Activated CD4-positive, CD25-positive, alpha-beta regulatory T cell treated with anti-CD3 and anti-CD28 coated beads, Interleukin-2, amount 50 U/mL, for 72 hours (primary cell): ENCODE results near the gene TUBB2A.
"Not testable (repeated sequence)": the region's sequence is repeated elsewhere in the genome, so short reads cannot be mapped to it uniquely, and the experiment has no call there.

Experiments
- DNase-seq: peaks from one replicate; pipeline ENCODE4 v3.0.0; 2021

The TUBB2A gene

DNA sequence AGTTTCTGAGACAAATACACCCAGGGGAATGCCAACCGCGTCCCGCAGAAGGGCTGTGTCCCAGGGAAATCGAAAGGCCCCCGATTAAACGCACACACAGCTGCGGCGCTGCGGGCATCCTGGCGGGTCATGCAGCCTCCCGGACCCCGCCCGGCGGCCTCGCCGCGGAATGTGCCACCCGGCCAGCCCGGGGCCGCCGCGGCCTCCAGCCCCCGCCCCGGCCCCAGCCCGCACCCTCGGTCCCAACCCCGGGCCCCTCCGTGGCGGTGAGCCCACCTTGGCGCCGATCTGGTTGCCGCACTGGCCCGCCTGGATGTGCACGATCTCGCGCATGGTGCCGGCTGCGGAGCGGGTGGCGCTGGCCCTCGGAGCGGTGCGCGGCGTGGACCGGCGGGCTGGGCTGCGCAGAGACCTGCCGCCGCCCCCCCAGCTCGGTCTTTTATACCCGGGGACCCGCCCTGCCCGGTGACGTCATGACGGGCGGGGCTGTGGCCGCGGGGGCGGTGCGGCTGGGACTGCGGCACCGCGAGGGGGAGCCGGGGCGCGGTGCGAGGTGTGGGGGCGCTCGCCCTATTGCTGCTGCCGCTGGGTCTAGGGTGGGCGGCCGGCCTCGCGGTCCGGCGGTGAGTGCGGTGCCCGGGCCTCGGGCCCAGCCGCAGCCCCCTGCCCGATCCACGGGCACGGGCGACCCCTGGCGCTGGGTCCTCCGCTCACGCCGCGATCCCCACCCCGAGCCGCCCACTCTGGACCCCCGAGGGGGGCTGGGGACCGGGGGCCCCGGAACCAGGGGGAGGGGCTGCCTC is at the start of gene TUBB2A:
Gene TUBB2A (minus strand): TSS at position 414 of the 803 bp plus-strand sequence. CDS start 81 bp downstream, at position 333.
- DNase-seq: peak; percentile 84

DNA sequence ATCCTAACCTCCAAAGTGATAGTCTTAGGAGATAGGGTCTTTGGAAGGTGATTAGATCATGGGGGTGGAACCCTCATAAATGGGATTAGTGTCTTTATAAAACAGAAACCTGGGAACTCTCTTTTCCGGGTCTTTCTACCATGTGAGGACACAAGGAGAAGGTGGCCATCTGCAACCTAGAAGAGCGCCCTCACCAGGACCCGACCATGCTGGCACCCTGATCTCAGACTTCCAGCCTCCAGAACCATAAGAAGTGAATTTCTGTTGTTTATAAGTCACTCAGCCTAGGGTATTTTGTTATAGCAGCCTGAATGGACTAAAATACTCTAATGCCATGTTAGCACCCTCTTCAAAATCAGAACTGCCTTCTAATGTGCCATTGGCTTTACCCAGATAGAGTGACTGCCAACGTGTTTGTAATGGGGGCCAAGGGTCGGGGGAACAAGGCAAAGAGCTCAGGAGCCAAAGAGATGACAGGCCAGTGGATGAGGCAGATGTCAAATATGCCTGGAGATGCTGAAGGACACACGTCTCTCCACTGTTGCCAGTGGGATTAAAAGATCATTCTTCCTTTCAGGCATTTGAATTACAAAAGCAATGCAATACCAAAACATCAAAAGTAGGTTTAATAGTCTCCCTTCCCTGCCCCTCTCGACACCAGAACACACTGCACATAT is 49.1 kb upstream of the TUBB2A start:
- DNase-seq: no peak

DNA sequence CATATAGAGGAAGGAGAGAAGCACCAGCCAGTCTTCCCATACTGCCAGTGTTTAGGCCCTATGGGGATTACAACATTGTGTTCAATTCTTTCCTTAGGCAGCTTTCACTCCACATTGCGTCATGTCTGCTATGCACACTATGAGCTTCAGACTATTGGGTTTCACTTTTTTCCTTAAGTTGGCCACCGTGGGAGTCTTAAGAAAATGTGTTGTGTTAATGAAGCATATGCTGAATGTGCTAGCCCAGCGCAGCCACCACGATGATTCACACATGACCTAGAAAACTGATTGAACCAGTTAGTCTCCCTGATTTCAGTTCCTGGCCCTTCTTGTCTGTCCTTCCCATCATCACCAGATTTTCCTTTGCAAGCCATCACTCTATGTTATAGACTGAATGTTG is 48.6 kb upstream of the TUBB2A start:
- no peak for DNase-seq

DNA sequence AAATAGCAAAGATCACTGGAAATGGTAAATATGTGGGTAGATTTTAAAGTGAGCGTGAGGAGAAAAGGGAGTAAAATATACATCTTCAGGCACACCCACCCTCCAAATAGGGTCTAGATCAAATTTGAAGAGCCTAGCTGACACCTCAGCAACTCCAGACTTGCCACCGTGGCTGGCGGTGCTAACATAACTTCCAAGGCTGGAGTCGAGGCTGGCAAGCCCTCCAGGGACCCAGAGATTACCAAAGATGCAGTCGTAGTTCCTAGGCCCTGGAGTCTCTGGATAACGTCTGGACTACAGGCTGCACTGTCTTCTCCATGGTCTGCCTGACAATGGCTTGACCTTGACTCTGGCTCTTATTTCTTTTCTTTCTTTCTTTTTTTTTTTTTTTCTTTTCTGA is 47.6 kb upstream of the TUBB2A start:
- no peak for DNase-seq

DNA sequence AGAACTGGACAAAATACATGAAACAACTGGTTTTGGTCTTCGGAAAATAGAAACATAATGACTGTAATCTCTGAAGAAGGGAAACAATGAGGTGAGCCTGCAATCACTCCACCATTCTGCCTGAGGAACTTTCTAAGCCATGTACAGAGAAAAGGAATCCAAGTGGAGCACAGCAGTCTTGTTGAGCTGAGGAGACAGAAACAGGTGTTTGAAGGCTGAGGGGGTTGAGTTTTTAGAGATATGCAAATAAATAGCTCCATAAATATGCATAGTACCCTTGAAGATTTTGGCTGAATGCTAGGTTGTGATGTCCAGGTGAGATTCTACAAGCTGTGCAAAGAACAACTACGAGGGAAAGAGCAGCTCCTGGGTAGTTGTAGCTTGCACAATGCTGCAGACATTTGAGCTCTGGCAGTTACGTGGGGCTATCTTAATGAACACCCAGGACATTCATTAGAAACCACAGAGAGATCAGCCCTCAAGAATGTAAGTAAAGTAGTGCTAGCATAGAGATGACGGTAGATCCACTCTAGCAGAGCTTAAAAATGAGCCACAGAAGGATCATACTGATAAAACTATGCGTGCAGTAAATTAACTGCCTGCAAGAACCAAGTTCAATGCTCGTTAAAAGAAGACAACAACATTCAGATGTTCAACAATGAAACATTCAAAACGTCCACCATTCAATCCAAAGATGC is 45.8 kb upstream of the TUBB2A start:
- DNase-seq: no peak

DNA sequence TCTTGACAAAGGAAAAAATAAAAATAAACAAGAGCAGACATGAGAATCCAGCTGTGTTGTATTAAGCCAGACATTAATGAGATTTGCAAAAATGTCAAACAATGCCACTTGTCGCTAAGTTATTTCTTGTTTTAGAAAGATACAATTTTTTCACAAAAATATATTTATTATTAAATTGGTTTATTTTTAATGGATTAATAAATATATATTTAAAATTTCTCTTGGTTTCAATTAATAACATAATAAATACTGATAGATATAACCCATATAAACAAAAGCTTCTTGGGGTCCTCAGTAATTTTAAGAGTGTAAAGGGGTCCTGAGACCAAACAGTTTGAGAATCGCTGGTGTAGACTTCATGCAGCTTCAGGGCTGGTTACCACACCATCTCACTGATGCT is 44.0 kb upstream of the TUBB2A start:
- DNase-seq: no peak

DNA sequence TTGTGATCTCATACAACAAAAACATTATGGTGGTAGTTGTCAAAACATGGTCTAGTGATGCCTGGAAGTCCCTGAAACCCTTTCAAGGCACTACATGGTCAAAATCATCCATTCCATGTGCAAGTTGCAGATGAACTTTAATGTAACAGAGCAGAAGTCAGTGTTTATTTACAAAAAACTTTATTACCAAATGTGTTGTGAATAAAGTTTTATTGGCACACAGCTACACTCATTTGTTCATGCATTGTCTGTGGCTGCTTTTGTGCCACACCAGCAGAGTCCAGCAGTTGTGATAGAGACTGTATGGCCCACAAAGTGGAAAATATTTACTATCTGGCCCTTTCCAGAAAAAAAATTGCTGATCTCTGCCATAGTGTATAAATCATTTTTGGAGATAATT is 43.3 kb upstream of the TUBB2A start:
- no peak for DNase-seq

DNA sequence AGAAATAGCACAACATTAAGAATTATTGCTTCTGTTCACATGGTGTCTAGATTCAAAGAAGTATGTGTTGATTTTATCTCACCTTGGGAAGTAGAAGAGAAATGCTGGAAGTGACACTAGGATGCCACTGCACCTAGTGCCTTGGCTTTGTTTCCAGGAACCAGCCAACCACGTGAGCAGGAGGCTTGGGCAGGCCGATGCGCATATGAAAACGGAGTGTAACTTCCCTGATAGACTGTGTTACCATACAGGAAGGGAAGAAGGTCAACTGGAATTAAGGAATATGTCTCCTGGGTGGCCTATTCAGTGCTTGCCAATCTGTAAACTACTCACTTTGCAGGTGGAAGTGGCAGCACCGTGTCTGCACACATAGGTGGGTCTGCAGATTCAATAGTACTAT is 42.0 kb upstream of the TUBB2A start:
- DNase-seq: no peak

DNA sequence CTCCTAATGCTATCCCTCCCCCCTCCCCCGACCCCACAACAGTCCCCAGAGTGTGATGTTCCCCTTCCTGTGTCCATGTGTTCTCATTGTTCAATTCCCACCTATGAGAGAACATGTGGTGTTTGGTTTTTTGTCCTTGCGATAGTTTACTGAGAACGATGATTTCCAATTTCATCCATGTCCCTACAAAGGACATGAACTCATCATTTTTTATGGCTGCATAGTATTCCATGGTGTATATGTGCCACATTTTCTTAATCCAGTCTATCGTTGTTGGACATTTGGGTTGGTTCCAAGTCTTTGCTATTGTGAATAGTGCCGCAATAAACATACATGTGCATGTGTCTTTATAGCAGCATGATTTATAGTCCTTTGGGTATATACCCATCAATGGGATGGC is 40.4 kb upstream of the TUBB2A start:
- not testable (repeated sequence) for DNase-seq

DNA sequence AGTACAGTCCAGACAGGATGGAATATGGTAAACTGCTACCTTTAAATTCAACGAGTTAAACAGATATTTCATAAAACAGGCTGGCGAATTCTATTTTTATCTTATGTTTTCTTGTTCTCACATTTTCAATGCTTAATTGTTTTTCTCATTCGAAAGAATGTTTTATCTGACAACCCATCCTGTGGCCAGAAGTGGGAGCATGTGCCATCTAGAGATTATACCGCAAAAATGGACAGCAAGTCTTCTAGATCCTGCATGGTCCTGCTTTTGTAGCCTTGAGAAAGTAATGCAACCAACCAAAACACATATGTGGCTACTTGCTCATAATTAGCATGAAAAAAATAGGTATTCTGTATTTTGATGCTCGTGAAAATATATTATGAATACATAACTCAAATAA is 39.4 kb upstream of the TUBB2A start:
- DNase-seq: no peak

DNA sequence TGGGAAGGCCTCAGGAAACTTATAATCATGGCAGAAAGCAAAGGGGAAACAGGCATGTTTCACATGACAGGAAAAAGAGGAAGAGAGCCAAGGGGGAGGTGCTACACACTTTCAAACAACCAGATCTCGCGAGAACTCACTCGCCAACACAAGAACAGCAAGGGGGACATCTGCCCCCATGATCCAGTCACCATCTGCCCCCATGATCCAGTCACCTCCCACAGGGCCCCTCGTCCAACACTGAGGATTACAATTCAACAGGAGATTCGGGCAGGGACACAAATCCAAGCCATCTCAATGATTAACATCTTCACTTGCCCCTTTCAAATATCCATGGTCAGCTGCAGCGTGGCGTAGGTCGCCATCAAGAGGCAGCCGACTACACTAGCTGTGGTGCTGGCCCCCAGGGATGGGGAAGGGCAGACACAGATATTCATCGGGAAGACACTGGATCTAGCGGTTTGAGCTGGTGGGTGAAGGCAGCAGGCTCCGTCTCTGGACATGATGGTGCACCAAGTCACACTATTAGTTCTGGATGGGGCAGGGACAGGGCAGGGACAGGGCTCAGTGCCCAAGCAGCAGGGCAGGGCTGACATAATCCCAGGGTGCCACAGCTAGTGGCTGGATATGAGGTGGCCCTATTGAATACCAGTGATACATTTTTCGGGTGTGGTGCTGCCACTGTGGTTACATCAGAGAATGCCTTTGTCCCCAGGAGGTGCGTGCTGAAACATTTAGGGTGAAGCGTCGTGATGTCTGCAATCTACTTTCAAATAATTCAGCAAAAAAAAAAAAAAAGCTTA is 38.6 kb upstream of the TUBB2A start:
- DNase-seq: no peak

DNA sequence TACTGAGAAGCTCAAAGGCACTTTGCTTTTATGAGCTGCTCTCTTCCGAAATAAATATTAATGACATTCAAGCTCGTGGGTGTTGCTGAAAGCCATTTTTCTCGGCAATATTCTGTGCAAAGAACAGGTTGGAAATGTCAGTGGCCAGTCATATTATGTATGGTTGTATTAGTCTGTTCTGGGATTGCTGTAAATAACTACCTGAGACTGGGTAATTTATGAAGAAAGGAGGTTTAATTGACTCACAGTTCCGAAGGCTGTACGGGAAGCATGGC is 38.0 kb upstream of the TUBB2A start:
- no peak for DNase-seq

DNA sequence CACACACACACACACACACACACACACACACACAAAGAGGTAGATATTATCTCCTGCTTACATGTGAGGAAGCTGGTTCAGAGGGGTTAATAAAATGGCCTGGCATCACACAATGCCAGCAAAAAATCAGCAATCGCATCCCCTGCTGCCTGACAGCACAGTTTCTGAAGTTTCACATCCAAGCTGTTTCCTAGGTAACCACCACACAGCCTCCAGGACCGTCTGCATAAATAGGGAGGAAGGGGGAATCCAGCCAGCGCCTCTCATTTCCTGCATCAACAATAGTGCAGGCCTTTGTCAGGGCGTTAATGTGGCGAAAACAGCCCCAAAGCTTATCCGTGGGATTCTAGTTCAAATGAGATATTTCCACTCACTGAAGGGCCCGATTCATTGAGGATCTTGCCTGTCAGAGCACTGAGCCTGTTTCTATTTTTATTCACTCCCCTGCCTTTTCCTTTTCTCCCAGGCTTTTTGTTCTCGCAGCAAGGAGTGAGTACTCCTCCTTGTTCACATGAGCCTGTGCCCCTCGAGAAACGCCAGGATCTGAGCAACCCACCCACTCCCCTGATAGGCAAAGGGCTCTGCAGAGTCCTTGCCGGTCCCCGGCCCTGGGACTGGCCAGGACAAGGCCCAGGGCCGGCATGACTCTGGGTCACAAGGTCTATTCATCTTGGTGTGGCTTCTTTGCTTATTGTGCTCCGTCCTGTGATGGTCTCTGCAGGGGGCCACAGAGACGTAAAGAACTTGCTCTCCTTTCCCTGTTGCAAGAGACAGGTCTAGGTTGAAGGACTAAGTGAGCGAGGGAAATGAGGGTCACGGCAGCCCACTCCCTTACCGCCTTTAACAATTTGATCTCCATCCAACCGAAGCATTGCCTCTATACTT is 37.4 kb upstream of the TUBB2A start:
- no peak for DNase-seq

DNA sequence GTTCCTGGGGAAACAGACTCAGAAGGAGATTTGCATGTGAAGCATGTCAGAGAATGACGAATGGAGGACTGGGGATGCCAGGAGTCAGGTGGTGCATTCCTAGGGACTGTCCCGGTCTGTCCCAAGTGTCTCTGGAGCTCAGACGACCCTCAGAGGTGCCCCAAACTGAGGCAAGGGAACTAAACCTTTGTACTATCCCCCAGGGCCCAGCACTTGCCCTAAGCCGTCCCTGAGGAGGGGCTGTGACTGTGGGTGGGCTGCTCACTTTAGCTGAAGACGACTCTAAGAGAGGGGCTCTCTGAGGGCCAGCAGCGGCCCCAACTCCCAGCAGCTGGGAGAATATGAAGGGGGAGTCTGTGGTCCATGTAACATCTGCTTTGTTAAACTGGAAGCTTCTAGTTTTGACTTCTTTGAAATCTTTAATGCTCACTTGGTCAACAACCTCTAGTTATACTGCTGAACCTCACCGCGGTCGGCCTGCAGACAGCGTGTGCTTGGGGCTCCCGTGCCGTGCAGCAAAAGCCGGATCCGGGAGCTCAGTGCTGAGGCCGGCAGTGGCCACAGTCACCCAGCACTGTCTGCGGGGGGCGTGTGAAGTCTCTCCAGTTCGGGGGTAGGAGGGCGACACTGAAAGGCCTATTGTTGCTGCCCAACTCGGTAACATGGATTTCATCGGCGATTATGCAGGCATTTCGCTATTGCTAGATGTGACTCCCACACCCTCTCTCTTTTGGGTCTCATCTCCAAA is 35.9 kb upstream of the TUBB2A start:
- no peak for DNase-seq

DNA sequence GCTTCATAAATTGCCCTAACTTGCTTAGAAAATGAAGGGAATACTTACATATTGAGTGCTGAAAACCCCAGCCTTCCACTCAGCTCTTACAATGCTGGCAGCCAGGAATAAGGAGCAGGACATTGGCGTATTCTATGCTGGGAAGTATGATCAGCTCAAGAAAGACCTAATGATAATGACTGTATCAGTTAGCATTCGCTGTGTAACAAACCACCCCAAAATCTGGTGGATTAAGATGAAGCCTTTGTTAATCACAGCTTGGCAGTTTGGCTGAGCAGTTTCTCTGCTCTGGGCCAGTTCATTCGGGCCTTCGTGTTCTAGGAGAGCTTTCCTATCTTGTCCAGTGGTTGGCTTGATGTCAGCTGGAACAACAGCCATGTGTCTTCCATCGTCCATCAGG is 33.4 kb upstream of the TUBB2A start:
- DNase-seq: no peak

DNA sequence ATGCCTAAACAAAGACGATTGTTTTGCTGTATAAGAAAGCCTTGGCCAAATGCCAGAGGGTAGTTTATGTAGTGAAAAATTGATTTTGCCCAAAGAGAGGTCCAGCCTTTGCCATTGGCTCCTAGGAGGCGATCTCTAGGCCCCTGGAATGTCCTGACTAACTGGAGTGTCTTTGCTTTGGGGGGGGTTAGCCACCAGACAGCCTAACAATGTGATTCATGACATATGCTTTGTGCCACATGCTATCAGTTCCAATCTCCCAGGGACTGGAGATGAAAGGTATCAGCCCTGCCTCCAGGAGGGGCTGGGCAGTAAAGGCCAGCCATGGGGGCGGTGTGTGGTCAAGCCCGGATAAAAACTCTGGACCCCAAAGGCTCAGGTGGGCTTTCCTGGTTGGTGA is 32.7 kb upstream of the TUBB2A start:
- no peak for DNase-seq

DNA sequence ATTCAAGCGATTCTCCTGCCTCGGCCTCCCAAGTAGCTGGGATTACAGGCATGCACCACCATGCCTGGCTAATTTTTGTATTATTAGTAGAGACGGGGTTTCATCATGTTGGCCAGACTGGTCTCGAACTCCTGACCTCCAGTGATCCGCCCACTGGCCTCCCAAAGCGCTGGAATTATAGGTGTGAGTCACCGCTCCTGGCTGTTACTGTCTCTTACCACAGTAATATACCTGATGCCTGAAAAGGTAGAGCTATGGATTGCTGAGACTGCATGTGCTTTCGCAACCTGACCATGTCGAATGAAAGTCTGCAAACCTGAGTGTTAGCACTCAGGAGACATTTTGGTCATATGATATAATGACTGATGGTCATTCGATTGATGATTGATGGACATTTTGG is 31.8 kb upstream of the TUBB2A start:
- DNase-seq: not testable (repeated sequence)

DNA sequence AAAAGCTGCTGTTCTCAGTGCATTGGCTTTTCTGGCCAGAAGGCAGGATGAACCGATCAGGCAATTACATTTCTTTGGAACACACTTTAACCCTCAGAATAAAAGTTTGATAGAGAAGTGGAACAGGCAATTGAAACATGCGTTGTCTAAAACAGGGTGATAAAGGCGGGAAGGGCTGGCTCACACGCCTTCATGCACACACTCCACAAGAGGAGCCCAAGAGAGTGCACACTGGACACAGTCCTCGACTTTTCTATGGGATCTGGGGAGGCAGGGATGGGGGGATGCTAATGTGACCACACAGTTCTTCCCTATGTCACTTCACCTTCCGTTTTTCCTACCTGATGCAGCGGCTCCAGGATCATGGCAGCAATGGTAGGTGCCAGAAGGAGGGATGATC is 30.9 kb upstream of the TUBB2A start:
- no peak for DNase-seq

DNA sequence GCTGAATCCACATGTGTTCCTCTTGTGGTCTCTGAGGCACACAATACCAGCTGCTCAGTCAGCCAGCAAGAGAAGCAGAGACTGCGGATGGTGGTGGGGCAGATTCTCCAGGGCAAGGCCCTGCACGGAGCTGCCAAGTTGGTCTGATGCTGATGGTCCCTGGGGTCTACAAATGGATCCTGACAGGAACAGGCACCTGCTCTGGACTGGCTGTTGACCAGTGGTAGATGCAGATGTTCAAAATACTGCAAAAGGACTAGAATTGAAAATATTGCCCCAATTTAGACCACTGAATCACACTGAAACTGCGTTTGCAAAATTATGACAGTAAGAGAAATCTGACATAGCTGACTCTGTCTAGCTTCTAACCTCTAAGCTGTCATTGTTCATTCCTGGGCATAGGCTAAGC is 29.6 kb upstream of the TUBB2A start:
- no peak for DNase-seq

DNA sequence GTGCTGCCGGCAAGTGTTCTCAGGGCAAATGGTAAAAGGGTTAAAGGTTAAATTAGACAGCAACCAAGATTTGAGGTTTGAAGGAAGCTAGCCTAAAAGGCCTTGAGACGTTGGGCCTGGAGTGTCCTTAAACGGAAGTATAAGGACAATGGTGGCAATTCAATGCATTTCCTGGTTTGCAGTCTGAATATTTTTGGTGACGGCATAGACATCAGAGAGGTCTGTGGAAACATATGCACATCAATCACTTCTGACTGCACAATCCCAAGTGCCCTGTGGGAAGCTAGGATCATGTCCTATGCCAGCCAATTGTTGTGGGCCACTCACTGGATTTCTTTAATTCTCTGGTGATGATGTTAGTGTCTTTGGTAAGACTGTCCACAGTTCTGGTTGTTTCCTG is 25.7 kb upstream of the TUBB2A start:
- DNase-seq: no peak

DNA sequence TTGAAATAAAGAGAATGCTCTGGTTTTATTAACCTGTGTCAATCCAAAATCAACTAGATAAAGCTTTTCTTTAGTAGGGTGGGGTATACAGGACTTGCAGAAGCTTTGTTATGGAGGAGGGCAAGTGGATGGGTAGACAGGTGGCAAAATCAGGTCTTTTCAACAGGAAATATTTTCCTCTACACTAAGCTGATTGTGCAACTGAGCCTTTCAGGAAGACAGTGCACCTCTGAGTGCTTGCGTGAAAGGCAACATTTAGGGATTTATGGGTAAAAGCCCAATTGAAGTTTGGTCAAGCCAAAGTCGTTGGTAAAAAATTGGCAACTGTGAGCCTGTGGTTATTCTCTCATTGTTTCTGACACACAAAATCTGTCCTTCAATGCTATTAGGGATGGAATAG is 23.8 kb upstream of the TUBB2A start:
- DNase-seq: no peak

DNA sequence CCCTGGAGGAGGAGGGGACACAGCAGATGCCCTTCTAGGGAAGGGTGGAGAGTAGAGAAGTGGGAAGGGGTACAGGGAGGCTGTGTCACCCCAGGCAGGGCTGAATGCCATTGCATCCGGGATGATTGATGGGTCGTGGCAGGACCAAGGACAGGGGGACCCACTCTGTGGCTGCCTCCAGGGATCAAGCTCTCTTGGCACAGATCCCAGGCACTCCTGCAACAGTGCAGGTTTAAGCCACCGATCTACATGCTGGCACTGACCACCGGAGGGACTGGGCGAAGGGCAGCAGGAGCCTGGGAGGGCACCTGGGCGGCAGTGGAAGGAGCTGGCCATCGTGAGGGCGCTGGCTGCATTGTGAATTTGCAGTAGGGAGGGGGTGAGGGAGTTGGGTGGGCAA is 22.6 kb upstream of the TUBB2A start:
- not testable (repeated sequence) for DNase-seq
